K562 (cell line): ENCODE results near the gene KLHL41. TPM values are rescaled to one million over a fixed set of nuclear protein-coding genes. Genes with fewer than 3 reads are reported as not detected.

Experiments used
- BHLHE40 ChIP-seq: IDR thresholded peaks from 2 replicates; pipeline ENCODE4 v1.6.1; 2011; ENCODE audit warnings: low read length, improper control_type of control experiment
- E4F1 ChIP-seq: fragments of 250-450 bp; sonication (Bioruptor Pico); IDR thresholded peaks from 2 replicates; pipeline ENCODE4 v1.5.0; 2021; ENCODE audit warnings: mild to moderate bottlenecking, borderline replicate concordance
- FOXA1 ChIP-seq: fragments of 450-650 bp; IDR thresholded peaks from 2 replicates; pipeline ENCODE4 v1.6.1; 2016; ENCODE audit warnings: mild to moderate bottlenecking, borderline replicate concordance
- FOXK1 ChIP-seq: sonication (generic); formaldehyde crosslinking; IDR thresholded peaks from 2 replicates; pipeline ENCODE4 v1.8.0; 2022; ENCODE audit warnings: missing genetic modification reagents, mild to moderate bottlenecking, borderline replicate concordance
- GTF2B ChIP-seq: IDR thresholded peaks from 2 replicates; pipeline ENCODE4 v1.6.1; 2011; ENCODE audit not compliant: insufficient read length; ENCODE audit errors: extremely low read depth
- ILF3 ChIP-seq: fragments of 450-650 bp; IDR thresholded peaks from 2 replicates; pipeline ENCODE4 v1.6.1; 2018; ENCODE audit warnings: antibody characterized with exemption, mild to moderate bottlenecking, moderate library complexity, borderline replicate concordance
- MAFF ChIP-seq: IDR thresholded peaks from 2 replicates; pipeline ENCODE4 v1.6.1; 2012; ENCODE audit warnings: low read length, improper control_type of control experiment
- PHF20 ChIP-seq: fragments of 450-650 bp; IDR thresholded peaks from 2 replicates; pipeline ENCODE4 v1.6.1; 2018; ENCODE audit not compliant: partially characterized antibody
- RAD51 ChIP-seq: fragments of 450-650 bp; IDR thresholded peaks from 2 replicates; pipeline ENCODE4 v1.7.1; 2016; ENCODE audit warnings: low read depth, mild to moderate bottlenecking, borderline replicate concordance
- SIRT6 ChIP-seq: IDR thresholded peaks from one replicate; pipeline ENCODE4 v1.6.1; 2012; ENCODE audit warnings: low read depth, mild to moderate bottlenecking, control low read depth, inconsistent platforms, low read length, moderate library complexity
- SMARCB1 ChIP-seq: IDR thresholded peaks from 2 replicates; pipeline ENCODE4 v1.6.1; 2011; ENCODE audit warnings: improper control_type of control experiment, low read depth; ENCODE audit not compliant: insufficient read length
- TAF7 ChIP-seq: fragments of 450-650 bp; IDR thresholded peaks from 2 replicates; pipeline ENCODE4 v1.6.1; 2016; ENCODE audit warnings: missing genetic modification characterization, missing compliant biosample characterization
- TARDBP ChIP-seq: fragments of 450-650 bp; IDR thresholded peaks from 2 replicates; pipeline ENCODE4 v1.6.1; 2016
- ZFP30 ChIP-seq: fragments of 250-450 bp; sonication (Bioruptor Pico); IDR thresholded peaks from 2 replicates; pipeline ENCODE4 v1.8.0; 2022; ENCODE audit warnings: moderate library complexity, mild to moderate bottlenecking, inconsistent platforms, borderline replicate concordance
- ZNF224 ChIP-seq: sonication (generic); formaldehyde crosslinking; IDR thresholded peaks from 2 replicates; pipeline ENCODE4 v1.8.0; 2022; ENCODE audit warnings: mild to moderate bottlenecking, missing genetic modification reagents
- ZNF316 ChIP-seq: fragments of 450-650 bp; IDR thresholded peaks from 2 replicates; pipeline ENCODE4 v1.6.1; 2016
- ZNF639 ChIP-seq, 2 experiments: fragments of 200-800 bp in 1 of 2; sonication (Bioruptor generic) in 1 of 2; sonication (generic) in 1 of 2; formaldehyde crosslinking in 1 of 2; IDR thresholded peaks in 1 of 2; conservative IDR thresholded peaks in 1 of 2; 2 replicates each; pipeline versions ENCODE4 v1.5.0 to v1.6.1; 2016 to 2020; ENCODE audit warnings: missing compliant biosample characterization in 1 of 2, missing genetic modification characterization in 1 of 2, missing genetic modification reagents in 1 of 2
- polyA plus RNA-seq, 8 experiments: library from polyadenylated mRNA; depleted of rRNA in 4 of 8; stranded (reverse) in 5 of 8; unstranded in 3 of 8; fragments of >200 nt; fragmentation: Nextera tagmentation in 2 of 8; fragmentation: Illumina TruSeq in 1 of 8; extraction: Ambion mirVana in 2 of 8; extraction: Trizol in 1 of 8; gene quantifications; 2 replicates each; pipeline versions ENCODE4 v1.2.1 to v1.2.3, GENCODE V29; 2011 to 2014; ENCODE audit warnings: inconsistent platforms in 1 of 8, missing spikeins in 1 of 8
- total RNA-seq, 7 experiments: library from RNA; depleted of rRNA in 6 of 7; stranded (reverse); fragments of >200 nt in 6 of 7; fragmentation: Illumina TruSeq in 2 of 7; extraction: Trizol in 2 of 7; gene quantifications; 2 replicates each; pipeline versions ENCODE4 v1.2.1 to v1.2.3, GENCODE V29; 2011 to 2021; ENCODE audit warnings: low replicate concordance in 1 of 7
- TF ChIP-seq, protein P1 (sequence below): conservative IDR thresholded peaks from 2 replicates; pipeline ENCODE4 v1.6.1; 2011; ENCODE audit warnings: low read depth, mild to moderate bottlenecking, low read length; ENCODE audit not compliant: control insufficient read depth
- TF ChIP-seq, protein P2 (sequence below): fragments of 200-800 bp; sonication (Bioruptor generic); IDR thresholded peaks from 2 replicates; pipeline ENCODE4 v1.6.1; 2017; ENCODE audit warnings: missing genetic modification characterization, missing compliant biosample characterization

Gene KLHL41
- total and polyA plus RNA-seq, 9 of the 15 experiments (the other 6 are each of a cell fraction or from before 2014, with no cell fraction given) = 0.05 to 1.5 (median 0.09) TPM

- TF ChIP-seq, protein P1, sequence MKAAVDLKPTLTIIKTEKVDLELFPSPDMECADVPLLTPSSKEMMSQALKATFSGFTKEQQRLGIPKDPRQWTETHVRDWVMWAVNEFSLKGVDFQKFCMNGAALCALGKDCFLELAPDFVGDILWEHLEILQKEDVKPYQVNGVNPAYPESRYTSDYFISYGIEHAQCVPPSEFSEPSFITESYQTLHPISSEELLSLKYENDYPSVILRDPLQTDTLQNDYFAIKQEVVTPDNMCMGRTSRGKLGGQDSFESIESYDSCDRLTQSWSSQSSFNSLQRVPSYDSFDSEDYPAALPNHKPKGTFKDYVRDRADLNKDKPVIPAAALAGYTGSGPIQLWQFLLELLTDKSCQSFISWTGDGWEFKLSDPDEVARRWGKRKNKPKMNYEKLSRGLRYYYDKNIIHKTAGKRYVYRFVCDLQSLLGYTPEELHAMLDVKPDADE = peak; percentile 94; the same call in 1 of the 2 replicates
- TF ChIP-seq ILF3 = no peak
- TF ChIP-seq ZNF639 (CRISPR knock-in tag; conservative IDR thresholded peaks at IDR 0.05 in 1 of 2, IDR thresholded peaks at IDR 0.05 in 1 of 2) = 0 out of 4 replicates have a peak, but pooled peaks of 1 of the 2 experiments have one; percentile 37
- 0 out of 2 replicates have a peak, but pooled peaks have one; percentile 27 for TF ChIP-seq ZNF224 (CRISPR knock-in tag)
- no peak for TF ChIP-seq ZNF316
- peak; percentile 7; the same call in 1 of the 2 replicates for TF ChIP-seq BHLHE40
- TF ChIP-seq FOXA1 = no peak
- TF ChIP-seq, protein P2, sequence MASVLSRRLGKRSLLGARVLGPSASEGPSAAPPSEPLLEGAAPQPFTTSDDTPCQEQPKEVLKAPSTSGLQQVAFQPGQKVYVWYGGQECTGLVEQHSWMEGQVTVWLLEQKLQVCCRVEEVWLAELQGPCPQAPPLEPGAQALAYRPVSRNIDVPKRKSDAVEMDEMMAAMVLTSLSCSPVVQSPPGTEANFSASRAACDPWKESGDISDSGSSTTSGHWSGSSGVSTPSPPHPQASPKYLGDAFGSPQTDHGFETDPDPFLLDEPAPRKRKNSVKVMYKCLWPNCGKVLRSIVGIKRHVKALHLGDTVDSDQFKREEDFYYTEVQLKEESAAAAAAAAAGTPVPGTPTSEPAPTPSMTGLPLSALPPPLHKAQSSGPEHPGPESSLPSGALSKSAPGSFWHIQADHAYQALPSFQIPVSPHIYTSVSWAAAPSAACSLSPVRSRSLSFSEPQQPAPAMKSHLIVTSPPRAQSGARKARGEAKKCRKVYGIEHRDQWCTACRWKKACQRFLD (CRISPR knock-in tag) = no peak
- 0 out of 2 replicates have a peak, but pooled peaks have one; percentile 56 for TF ChIP-seq E4F1 (CRISPR knock-in tag)
- TF ChIP-seq PHF20 = peak; percentile 81
- no peak for TF ChIP-seq MAFF
- TF ChIP-seq ZFP30 (CRISPR knock-in tag) = no peak
- TF ChIP-seq SIRT6 = no peak
- TF ChIP-seq SMARCB1 = no peak
- TF ChIP-seq GTF2B = no peak
- 0 out of 2 replicates have a peak, but pooled peaks have one; percentile 31 for TF ChIP-seq RAD51
- TF ChIP-seq FOXK1 = no peak
- TF ChIP-seq TARDBP = 0 out of 2 replicates have a peak, but pooled peaks have one; percentile 91
- no peak for TF ChIP-seq TAF7 (tag)
Measured at GRCh38 chr2:169479257-169480078, 30.0 kb upstream of the KLHL41 start, which contains the start of gene BBS5 (continued).
